Measurements from ENCODE around the gene SCAF1. TPM values are rescaled to one million over a fixed set of nuclear protein-coding genes. Genes with fewer than 3 reads are reported as not detected.
A peak's percentile ranks its signal among the peaks of the same experiment; 100 is the strongest.

The SCAF1 gene
- total and polyA plus RNA-seq, 2 of the 13 experiments (the other 11 are each of a cell fraction or from before 2014, with no cell fraction given): 3.3 to 6.1 TPM

GRCh38 chr19:49641688-49642491, at the start of gene SCAF1 (continued):
- no peak for TF ChIP-seq BATF2 (CRISPR knock-in tag; IDR thresholded peaks at IDR 0.05)
- no peak for TF ChIP-seq ARHGAP35 (CRISPR knock-in tag; IDR thresholded peaks at IDR 0.05; ENCODE audit: borderline replicate concordance)
- peak; percentile 96; the same call in 1 of the 2 replicates for TF ChIP-seq TARDBP (CRISPR knock-in tag; IDR thresholded peaks at IDR 0.05)
- TF ChIP-seq ZMAT5 (CRISPR knock-in tag; IDR thresholded peaks at IDR 0.05; ENCODE audit: borderline replicate concordance, low read depth): no peak
- no peak for TF ChIP-seq SMARCE1 (IDR thresholded peaks at IDR 0.05; ENCODE audit: borderline replicate concordance)
- peak; percentile 98 for TF ChIP-seq NR2C2 (CRISPR knock-in tag; IDR thresholded peaks at IDR 0.05; ENCODE audit: borderline replicate concordance)
- TF ChIP-seq, protein P1, sequence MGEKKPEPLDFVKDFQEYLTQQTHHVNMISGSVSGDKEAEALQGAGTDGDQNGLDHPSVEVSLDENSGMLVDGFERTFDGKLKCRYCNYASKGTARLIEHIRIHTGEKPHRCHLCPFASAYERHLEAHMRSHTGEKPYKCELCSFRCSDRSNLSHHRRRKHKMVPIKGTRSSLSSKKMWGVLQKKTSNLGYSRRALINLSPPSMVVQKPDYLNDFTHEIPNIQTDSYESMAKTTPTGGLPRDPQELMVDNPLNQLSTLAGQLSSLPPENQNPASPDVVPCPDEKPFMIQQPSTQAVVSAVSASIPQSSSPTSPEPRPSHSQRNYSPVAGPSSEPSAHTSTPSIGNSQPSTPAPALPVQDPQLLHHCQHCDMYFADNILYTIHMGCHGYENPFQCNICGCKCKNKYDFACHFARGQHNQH (CRISPR knock-in tag; IDR thresholded peaks at IDR 0.05): no peak
- TF ChIP-seq, protein P2, sequence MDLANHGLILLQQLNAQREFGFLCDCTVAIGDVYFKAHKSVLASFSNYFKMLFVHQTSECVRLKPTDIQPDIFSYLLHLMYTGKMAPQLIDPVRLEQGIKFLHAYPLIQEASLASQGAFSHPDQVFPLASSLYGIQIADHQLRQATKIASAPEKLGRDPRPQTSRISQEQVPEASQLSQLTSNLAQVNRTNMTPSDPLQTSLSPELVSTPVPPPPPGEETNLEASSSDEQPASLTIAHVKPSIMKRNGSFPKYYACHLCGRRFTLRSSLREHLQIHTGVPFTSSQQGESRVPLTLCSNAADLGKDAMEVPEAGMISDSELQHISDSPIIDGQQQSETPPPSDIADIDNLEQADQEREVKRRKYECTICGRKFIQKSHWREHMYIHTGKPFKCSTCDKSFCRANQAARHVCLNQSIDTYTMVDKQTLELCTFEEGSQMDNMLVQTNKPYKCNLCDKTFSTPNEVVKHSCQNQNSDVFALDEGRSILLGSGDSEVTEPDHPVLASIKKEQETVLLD (CRISPR knock-in tag; IDR thresholded peaks at IDR 0.05; ENCODE audit: low read depth): peak; percentile 93
- no peak for TF ChIP-seq MATR3 (CRISPR knock-in tag; IDR thresholded peaks at IDR 0.05)
- TF ChIP-seq ZNF562 (CRISPR knock-in tag; IDR thresholded peaks at IDR 0.05; ENCODE audit: borderline replicate concordance): no peak
- TF ChIP-seq KAT2B (IDR thresholded peaks at IDR 0.05; ENCODE audit: borderline replicate concordance, low read depth, low read length): no peak
- TF ChIP-seq ZNF101 (CRISPR knock-in tag; IDR thresholded peaks at IDR 0.05; ENCODE audit: borderline replicate concordance, low read depth): no peak
- TF ChIP-seq RFX1 (IDR thresholded peaks at IDR 0.05): no peak
- TF ChIP-seq, protein P3, sequence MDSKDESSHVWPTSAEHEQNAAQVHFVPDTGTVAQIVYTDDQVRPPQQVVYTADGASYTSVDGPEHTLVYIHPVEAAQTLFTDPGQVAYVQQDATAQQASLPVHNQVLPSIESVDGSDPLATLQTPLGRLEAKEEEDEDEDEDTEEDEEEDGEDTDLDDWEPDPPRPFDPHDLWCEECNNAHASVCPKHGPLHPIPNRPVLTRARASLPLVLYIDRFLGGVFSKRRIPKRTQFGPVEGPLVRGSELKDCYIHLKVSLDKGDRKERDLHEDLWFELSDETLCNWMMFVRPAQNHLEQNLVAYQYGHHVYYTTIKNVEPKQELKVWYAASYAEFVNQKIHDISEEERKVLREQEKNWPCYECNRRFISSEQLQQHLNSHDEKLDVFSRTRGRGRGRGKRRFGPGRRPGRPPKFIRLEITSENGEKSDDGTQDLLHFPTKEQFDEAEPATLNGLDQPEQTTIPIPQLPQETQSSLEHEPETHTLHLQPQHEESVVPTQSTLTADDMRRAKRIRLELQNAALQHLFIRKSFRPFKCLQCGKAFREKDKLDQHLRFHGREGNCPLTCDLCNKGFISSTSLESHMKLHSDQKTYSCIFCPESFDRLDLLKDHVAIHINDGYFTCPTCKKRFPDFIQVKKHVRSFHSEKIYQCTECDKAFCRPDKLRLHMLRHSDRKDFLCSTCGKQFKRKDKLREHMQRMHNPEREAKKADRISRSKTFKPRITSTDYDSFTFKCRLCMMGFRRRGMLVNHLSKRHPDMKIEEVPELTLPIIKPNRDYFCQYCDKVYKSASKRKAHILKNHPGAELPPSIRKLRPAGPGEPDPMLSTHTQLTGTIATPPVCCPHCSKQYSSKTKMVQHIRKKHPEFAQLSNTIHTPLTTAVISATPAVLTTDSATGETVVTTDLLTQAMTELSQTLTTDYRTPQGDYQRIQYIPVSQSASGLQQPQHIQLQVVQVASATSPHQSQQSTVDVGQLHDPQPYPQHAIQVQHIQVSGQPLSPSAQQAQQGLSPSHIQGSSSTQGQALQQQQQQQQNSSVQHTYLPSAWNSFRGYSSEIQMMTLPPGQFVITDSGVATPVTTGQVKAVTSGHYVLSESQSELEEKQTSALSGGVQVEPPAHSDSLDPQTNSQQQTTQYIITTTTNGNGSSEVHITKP (CRISPR knock-in tag; IDR thresholded peaks at IDR 0.05; ENCODE audit: low read depth): peak; percentile 74; the same call in 1 of the 2 replicates
- TF ChIP-seq, protein P4, sequence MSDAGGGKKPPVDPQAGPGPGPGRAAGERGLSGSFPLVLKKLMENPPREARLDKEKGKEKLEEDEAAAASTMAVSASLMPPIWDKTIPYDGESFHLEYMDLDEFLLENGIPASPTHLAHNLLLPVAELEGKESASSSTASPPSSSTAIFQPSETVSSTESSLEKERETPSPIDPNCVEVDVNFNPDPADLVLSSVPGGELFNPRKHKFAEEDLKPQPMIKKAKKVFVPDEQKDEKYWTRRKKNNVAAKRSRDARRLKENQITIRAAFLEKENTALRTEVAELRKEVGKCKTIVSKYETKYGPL (CRISPR knock-in tag; IDR thresholded peaks at IDR 0.05): no peak
- 0 out of 2 replicates have a peak, but pooled peaks have one; percentile 46 for TF ChIP-seq ZNF343 (CRISPR knock-in tag; IDR thresholded peaks at IDR 0.05)
- peak; percentile 69; the same call in 1 of the 2 replicates for TF ChIP-seq JUND (CRISPR knock-in tag; IDR thresholded peaks at IDR 0.05)
- TF ChIP-seq, protein P5, sequence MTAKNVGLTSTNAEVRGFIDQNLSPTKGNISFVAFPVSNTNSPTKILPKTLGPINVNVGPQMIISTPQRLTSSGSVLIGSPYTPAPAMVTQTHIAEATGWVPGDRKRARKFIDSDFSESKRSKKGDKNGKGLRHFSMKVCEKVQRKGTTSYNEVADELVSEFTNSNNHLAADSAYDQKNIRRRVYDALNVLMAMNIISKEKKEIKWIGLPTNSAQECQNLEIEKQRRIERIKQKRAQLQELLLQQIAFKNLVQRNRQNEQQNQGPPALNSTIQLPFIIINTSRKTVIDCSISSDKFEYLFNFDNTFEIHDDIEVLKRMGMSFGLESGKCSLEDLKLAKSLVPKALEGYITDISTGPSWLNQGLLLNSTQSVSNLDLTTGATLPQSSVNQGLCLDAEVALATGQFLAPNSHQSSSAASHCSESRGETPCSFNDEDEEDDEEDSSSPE (CRISPR knock-in tag; IDR thresholded peaks at IDR 0.05): peak; percentile 92
- TF ChIP-seq ZNF619 (CRISPR knock-in tag; IDR thresholded peaks at IDR 0.05): peak; percentile 32; the same call in 1 of the 2 replicates

Data from HepG2 (cell line).